Upper lobe of left lung (tissue), 4 donors: ENCODE measurements around the gene PCIF1.

Experiments used
- EP300 ChIP-seq, 4 donors: sonication (generic); formaldehyde crosslinking; IDR thresholded peaks; one replicate each; pipeline ENCODE4 v1.5.1; 2017; ENCODE audit warnings: antibody characterized with exemption in 4 of 4, control low read depth in 2 of 4
- POLR2A ChIP-seq, 4 donors: fragments of 450-650 bp; IDR thresholded peaks; one replicate each; pipeline ENCODE4 v1.5.1; 2016 to 2017; ENCODE audit warnings: antibody characterized with exemption in 4 of 4, mild to moderate bottlenecking in 2 of 4
- TF ChIP-seq, protein P1 (sequence below), 6 experiments: fragments of 450-650 bp in 4 of 6; fragments of 200-600 bp in 2 of 6; sonication (generic) in 2 of 6; IDR thresholded peaks; one replicate each; pipeline ENCODE4 v1.5.1; 2016 to 2019; ENCODE audit warnings: antibody characterized with exemption in 6 of 6

DNA sequence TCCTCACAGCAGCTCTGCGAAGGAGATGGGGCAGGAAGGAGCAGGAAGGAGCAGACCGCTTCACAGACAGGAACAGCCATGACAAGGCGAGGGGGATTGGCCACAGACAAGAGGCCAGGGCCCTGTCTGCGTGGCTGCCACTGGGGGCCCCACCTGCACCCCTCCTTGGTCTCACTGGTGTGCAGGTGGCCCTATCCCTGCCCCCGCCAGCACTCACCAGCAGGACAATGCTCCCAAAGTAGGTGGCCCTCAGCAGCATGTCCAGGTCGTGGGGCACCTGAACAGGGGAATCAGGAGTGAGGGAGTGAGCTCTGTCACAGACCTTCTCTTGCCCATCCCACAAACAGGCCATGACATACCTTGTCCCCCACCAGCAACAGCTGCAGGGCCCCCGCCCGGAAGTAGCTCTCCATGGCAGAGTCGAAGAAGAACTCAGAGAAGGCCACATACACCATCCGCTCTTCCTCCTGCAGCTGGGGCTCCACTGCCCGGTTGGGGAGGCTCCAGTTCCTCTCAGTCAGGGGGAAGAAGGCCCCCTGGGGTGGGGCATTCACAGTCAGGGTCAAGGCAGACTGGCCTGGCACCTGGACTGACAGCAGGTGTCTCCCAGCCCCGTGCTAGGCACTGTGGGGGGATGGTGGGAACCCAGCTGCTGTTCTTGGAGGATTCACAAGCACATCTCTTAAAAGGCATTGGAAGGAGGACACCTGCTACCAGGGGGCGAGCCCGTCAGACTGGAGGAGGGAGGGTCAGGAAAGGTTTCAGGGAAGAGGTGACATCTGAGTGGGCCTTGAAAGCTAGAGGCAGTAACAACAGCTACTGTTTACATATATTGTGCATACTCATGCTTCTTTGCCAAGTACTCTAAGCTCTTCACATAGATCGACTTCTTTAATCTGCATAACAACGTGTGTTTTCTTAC lies 29.6 kb upstream of the PCIF1 start:
- no peak for TF ChIP-seq POLR2A (IDR thresholded peaks at IDR 0.05)
- no peak for TF ChIP-seq EP300 (IDR thresholded peaks at IDR 0.05)
- TF ChIP-seq, protein P1, sequence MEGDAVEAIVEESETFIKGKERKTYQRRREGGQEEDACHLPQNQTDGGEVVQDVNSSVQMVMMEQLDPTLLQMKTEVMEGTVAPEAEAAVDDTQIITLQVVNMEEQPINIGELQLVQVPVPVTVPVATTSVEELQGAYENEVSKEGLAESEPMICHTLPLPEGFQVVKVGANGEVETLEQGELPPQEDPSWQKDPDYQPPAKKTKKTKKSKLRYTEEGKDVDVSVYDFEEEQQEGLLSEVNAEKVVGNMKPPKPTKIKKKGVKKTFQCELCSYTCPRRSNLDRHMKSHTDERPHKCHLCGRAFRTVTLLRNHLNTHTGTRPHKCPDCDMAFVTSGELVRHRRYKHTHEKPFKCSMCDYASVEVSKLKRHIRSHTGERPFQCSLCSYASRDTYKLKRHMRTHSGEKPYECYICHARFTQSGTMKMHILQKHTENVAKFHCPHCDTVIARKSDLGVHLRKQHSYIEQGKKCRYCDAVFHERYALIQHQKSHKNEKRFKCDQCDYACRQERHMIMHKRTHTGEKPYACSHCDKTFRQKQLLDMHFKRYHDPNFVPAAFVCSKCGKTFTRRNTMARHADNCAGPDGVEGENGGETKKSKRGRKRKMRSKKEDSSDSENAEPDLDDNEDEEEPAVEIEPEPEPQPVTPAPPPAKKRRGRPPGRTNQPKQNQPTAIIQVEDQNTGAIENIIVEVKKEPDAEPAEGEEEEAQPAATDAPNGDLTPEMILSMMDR (IDR thresholded peaks at IDR 0.05): no peak
